ENCODE results near the gene ERC2. TPM values are rescaled to one million over a fixed set of nuclear protein-coding genes. Genes with fewer than 3 reads are reported as not detected.

ERC2 gene
- total and polyA plus RNA-seq, 2 of the 13 experiments (the other 11 are each of a cell fraction or from before 2014, with no cell fraction given) = 0.16 to 0.22 TPM

- CTCF ChIA-PET (ENCODE audit: low intra/inter-chr PET ratio, low total read pairs) = no interaction called here
- intact Hi-C loops (cut with micrococcal nuclease; ENCODE audit: unreplicated experiment) = no loop called here
These were observed 57.7 kb downstream of the ERC2 start for GRCh38 chr3:56410576-56410975.

GRCh38 chr3:56409790-56410189, 58.5 kb downstream of the ERC2 start:
- Histone ChIP-seq H4K20me1 (ENCODE audit: insufficient read depth, low read length) (no peaks in the 10 kb centered on the region), H3K4me1 (ENCODE audit: insufficient read depth, low read length) (no peaks in the 10 kb centered on the region), H3K27me3 (ENCODE audit: control insufficient read depth in 1 of 2, insufficient read depth in 2 of 2, low read length in 2 of 2) (peaks cover 0 to 1% of the 10 kb centered on the region in 2 experiments; a peak in 2 of 5 replicates), H3K27ac (ENCODE audit: extremely low read length, insufficient read depth, low read length) (no peak overlapping the region), H3K36me3 (replicated peaks in 1 of 2; ENCODE audit: control insufficient read depth in 1 of 2, insufficient read depth in 2 of 2, low read length in 2 of 2) (no peaks in the 10 kb centered on the region), H3K9ac (ENCODE audit: insufficient read depth, low read depth, low read length) (no peak overlapping the region), H3K4me3 (replicated peaks in 1 of 3; ENCODE audit: insufficient read depth in 1 of 3, low read depth in 2 of 3, low read length in 3 of 3) (no peak overlapping the region), H3K79me2 (ENCODE audit: insufficient read depth, low read length) (no peaks in the 10 kb centered on the region), H2AFZ (ENCODE audit: low read length) (no peak overlapping the region), H3K9me3 (ENCODE audit: low read length) (no peaks in the 10 kb centered on the region), H3K4me2 (ENCODE audit: low read depth, low read length) (no peak overlapping the region)
- ATAC-seq (no peak), FAIRE-seq (no peak), DNase-seq (ENCODE audit: low spot score) (no peak)
- intact Hi-C loops (cut with micrococcal nuclease; ENCODE audit: unreplicated experiment) (no loop called here), in situ Hi-C loops (cut with HindIII; ENCODE audit: extremely low pct_ligation_motif_present, low pct_unique_long_range_greater_than_20kb) (no loop called here)
- POLR2A ChIA-PET = no interaction called here
- BruUV-seq (replicated peaks) = no TSS peak
- 0% methylated on average over 3 of the region's 3 CpGs for WGBS (ENCODE audit: low lambda C conversion rate)
- TF ChIP-seq ASH2L (IDR thresholded peaks at IDR 0.05; ENCODE audit: insufficient read length, low read depth, low read length) = no peak
- TF ChIP-seq ZNF598 (CRISPR knock-in tag; IDR thresholded peaks at IDR 0.05; ENCODE audit: borderline replicate concordance) = no peak
- CTCF ChIA-PET (ENCODE audit: low intra/inter-chr PET ratio, low total read pairs) = no interaction called here

More at GRCh38 chr3:56410576-56410975, 57.7 kb downstream of the ERC2 start:
- no peaks in the 10 kb centered on the region for H4K20me1 ChIP-seq (ENCODE audit: insufficient read depth, low read length)
- TF ChIP-seq SMAD3 (CRISPR knock-in tag; IDR thresholded peaks at IDR 0.05) = no peak
- no peak for TF ChIP-seq NKX3-1 (CRISPR knock-in tag; IDR thresholded peaks at IDR 0.05)
- FAIRE-seq (no peak), DNase-seq (ENCODE audit: low spot score) (no peak), ATAC-seq (no peak)
- no peaks in the 10 kb centered on the region for H3K36me3 ChIP-seq (replicated peaks in 1 of 2; ENCODE audit: control insufficient read depth in 1 of 2, insufficient read depth in 2 of 2, low read length in 2 of 2)
- H2AFZ ChIP-seq (ENCODE audit: low read length) = no peak overlapping the region
- no peak overlapping the region for H3K4me2 ChIP-seq (ENCODE audit: low read depth, low read length)
- no peak overlapping the region for H3K27ac ChIP-seq (ENCODE audit: extremely low read length, insufficient read depth, low read length)
- no peaks in the 10 kb centered on the region for H3K4me1 ChIP-seq (ENCODE audit: insufficient read depth, low read length)
- no peak overlapping the region for H3K9ac ChIP-seq (ENCODE audit: insufficient read depth, low read depth, low read length)
- no peaks in the 10 kb centered on the region for H3K9me3 ChIP-seq (ENCODE audit: low read length)
- in situ Hi-C loops (cut with HindIII; ENCODE audit: extremely low pct_ligation_motif_present, low pct_unique_long_range_greater_than_20kb) = no loop called here
- no TSS peak for BruUV-seq (replicated peaks)
- no peak overlapping the region for H3K4me3 ChIP-seq (replicated peaks in 1 of 3; ENCODE audit: insufficient read depth in 1 of 3, low read depth in 2 of 3, low read length in 3 of 3)
- peaks cover 0 to 1% of the 10 kb centered on the region in 2 experiments; a peak in 2 of 5 replicates for H3K27me3 ChIP-seq (ENCODE audit: control insufficient read depth in 1 of 2, insufficient read depth in 2 of 2, low read length in 2 of 2)
- no peaks in the 10 kb centered on the region for H3K79me2 ChIP-seq (ENCODE audit: insufficient read depth, low read length)
- POLR2A ChIA-PET = no interaction called here
